SU-DHL-6 (cell line): ENCODE measurements around the gene SUSD3.
"Not testable (repeated sequence)": the region's sequence is repeated elsewhere in the genome, so short reads cannot be mapped to it uniquely, and the experiment has no call there.

Experiments
- H2AFZ ChIP-seq: fragments of 200-600 bp; sonication (generic); 2 replicates; pipeline ENCODE4 v1.6.1; 2014; ENCODE audit warnings: low read depth, mild to moderate bottlenecking, moderate library complexity, mixed read lengths, antibody characterized with exemption, low read length; ENCODE audit not compliant: severe bottlenecking
- H3F3A ChIP-seq: fragments of 200-600 bp; shearing (Covaris generic); 2 replicates; pipeline ENCODE4 v1.6.0; 2016; ENCODE audit warnings: antibody characterized with exemption, mild to moderate bottlenecking; ENCODE audit not compliant: insufficient read depth
- H3K27ac ChIP-seq: fragments of 200-600 bp; sonication (generic); 2 replicates; pipeline ENCODE4 v1.5.1; 2016; ENCODE audit warnings: low read depth, mild to moderate bottlenecking, low read length, moderate library complexity, mixed read lengths
- H3K27me3 ChIP-seq: fragments of 200-600 bp; sonication (generic), shearing (Covaris generic); 2 replicates; pipeline ENCODE4 v1.6.0; 2014; ENCODE audit warnings: mild to moderate bottlenecking, low read length
- H3K36me3 ChIP-seq: fragments of 200-600 bp; sonication (generic); 2 replicates; pipeline ENCODE4 v1.6.1; 2014; ENCODE audit warnings: mild to moderate bottlenecking, low read length, mixed read lengths
- H3K4me2 ChIP-seq: fragments of 300-600, 200-600 bp; shearing (Covaris generic), sonication (generic); 2 replicates; pipeline ENCODE4 v1.6.0; 2014; ENCODE audit warnings: low read length, low read depth, mild to moderate bottlenecking; ENCODE audit not compliant: poor library complexity, severe bottlenecking
- H3K4me3 ChIP-seq: fragments of 200-600 bp; sonication (generic); 2 replicates; pipeline ENCODE4 v1.5.1; 2014; ENCODE audit warnings: antibody characterized with exemption, low read length, mild to moderate bottlenecking, mixed read lengths; ENCODE audit not compliant: insufficient read depth, poor library complexity, severe bottlenecking
- H3K79me2 ChIP-seq: fragments of 200-600 bp; sonication (generic); 2 replicates; pipeline ENCODE4 v1.6.1; 2014; ENCODE audit warnings: mild to moderate bottlenecking, low read length, moderate library complexity; ENCODE audit not compliant: insufficient read depth
- H3K9ac ChIP-seq: fragments of 200-600 bp; sonication (generic); 2 replicates; pipeline ENCODE4 v1.7.0; 2014; ENCODE audit warnings: mild to moderate bottlenecking, low read length
- H3K9me2 ChIP-seq: fragments of 200-600 bp; sonication (generic); replicated peaks from 2 replicates; pipeline ENCODE4 v1.6.1; 2014; ENCODE audit warnings: low read length; ENCODE audit not compliant: insufficient read depth
- H3K9me3 ChIP-seq: fragments of 200-600 bp; sonication (generic); 2 replicates; pipeline ENCODE4 v1.6.1; 2014; ENCODE audit warnings: low read length, mixed read lengths; ENCODE audit not compliant: insufficient read depth
- H4K20me1 ChIP-seq: fragments of 200-600 bp; sonication (generic); 2 replicates; pipeline ENCODE4 v1.6.1; 2014; ENCODE audit warnings: low read depth, mild to moderate bottlenecking, antibody characterized with exemption, low read length, moderate library complexity, mixed read lengths
- CTCF ChIP-seq: fragments of 200-600 bp; sonication (generic); IDR thresholded peaks from one replicate; pipeline ENCODE4 v1.5.1; 2017; ENCODE audit warnings: antibody characterized with exemption, mild to moderate bottlenecking, low read length, moderate library complexity; ENCODE audit not compliant: insufficient read depth, poor library complexity, severe bottlenecking
- EZH2phosphoT487 ChIP-seq: fragments of 200-600 bp; sonication (generic), shearing (Covaris generic); conservative IDR thresholded peaks from 2 replicates; pipeline ENCODE4 v1.6.1; 2018; ENCODE audit warnings: mild to moderate bottlenecking, antibody characterized with exemption, low read length, moderate library complexity, mixed read lengths

Gene SUSD3

GRCh38 chr9:93114984-93115335 lies 56.5 kb downstream of the SUSD3 start:
- H4K20me1 ChIP-seq = no peaks in the 10 kb centered on the region
- TF ChIP-seq EZH2phosphoT487 (no peak), CTCF (no peak)
- H3K9ac ChIP-seq = no peak overlapping the region
- H3F3A ChIP-seq = no peaks in the 10 kb centered on the region
- H3K27ac ChIP-seq = no peak overlapping the region
- H3K4me3 ChIP-seq = no peak overlapping the region
- H3K4me2 ChIP-seq = no peak overlapping the region
- H3K79me2 ChIP-seq = no peaks in the 10 kb centered on the region
- no peaks in the 10 kb centered on the region for H3K27me3 ChIP-seq
- no peaks in the 10 kb centered on the region for H3K36me3 ChIP-seq
- H3K9me2 ChIP-seq = no peaks in the 10 kb centered on the region
- H2AFZ ChIP-seq = no peak overlapping the region
- H3K9me3 ChIP-seq = no peaks in the 10 kb centered on the region

- Histone ChIP-seq H3K4me2 (no peak overlapping the region), H2AFZ (no peak overlapping the region), H3F3A (no peaks in the 10 kb centered on the region), H3K4me3 (no peak overlapping the region), H4K20me1 (no peaks in the 10 kb centered on the region), H3K9me3 (no peaks in the 10 kb centered on the region), H3K9me2 (no peaks in the 10 kb centered on the region), H3K9ac (no peak overlapping the region), H3K36me3 (no peaks in the 10 kb centered on the region), H3K79me2 (no peaks in the 10 kb centered on the region), H3K27ac (no peak overlapping the region), H3K27me3 (no peaks in the 10 kb centered on the region)
- TF ChIP-seq CTCF = no peak
- TF ChIP-seq EZH2phosphoT487 = no peak
Observed at GRCh38 chr9:93115486-93116071, 57.1 kb downstream of the SUSD3 start.

DNA sequence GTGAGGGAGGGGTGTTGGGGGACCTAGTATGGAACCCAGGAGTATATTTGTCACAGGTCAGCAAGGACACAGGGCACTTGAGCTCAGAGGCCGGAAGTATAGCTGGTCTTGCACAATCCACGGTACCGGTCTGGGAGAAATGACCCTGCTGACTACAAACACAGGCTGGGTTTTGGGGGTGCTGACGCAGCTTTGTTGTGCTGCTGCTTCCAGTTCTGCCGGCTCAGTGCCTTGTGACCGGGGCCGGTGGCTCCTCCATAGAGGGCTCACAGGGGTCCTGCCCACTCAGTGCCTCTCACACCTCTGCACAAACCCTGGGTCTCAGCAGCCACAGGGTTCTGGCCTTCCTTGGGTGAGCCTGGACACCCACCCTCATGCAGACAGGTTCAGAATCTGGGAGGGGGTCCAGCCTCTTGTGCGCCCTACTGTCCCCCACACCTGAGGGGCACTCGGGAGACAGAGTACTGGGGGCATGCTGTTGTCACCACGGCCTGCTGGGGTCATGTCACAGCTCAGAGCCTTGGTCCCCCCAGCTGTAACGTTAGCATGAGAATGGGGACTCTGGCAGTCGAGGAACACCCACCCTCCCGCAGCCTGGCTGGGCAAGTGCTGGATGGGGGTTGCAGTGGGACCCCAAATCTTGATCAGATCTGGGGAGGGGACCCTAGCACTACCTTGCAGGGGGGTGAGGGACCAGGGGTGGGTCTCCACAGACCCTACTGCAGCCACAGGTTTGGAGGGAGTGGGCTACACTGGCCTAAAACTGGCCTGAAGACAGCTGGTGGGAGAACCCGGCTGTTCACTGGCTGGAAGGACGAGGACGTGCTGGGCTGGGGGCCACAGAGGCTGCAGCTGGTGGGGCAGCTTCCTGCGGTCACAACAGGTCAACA lies 57.8 kb downstream of the SUSD3 start:
- no peak for TF ChIP-seq CTCF
- TF ChIP-seq EZH2phosphoT487 = no peak
- Histone ChIP-seq H3K27me3 (no peaks in the 10 kb centered on the region), H3K4me3 (no peak overlapping the region), H3K79me2 (no peaks in the 10 kb centered on the region), H3F3A (no peaks in the 10 kb centered on the region), H3K4me2 (no peak overlapping the region), H3K9ac (no peak overlapping the region), H3K27ac (no peak overlapping the region), H3K9me3 (no peaks in the 10 kb centered on the region), H3K9me2 (no peaks in the 10 kb centered on the region), H3K36me3 (no peaks in the 10 kb centered on the region), H2AFZ (no peak overlapping the region), H4K20me1 (no peaks in the 10 kb centered on the region)

- H3K27ac ChIP-seq = not testable (repeated sequence)
Observed at GRCh38 chr9:93117521-93117920, 59.0 kb downstream of the SUSD3 start.

More at GRCh38 chr9:93117521-93117920, 59.0 kb downstream of the SUSD3 start:
- H3K79me2 ChIP-seq, H4K20me1 ChIP-seq, H3K9me2 ChIP-seq, H3K9me3 ChIP-seq, H3K9ac ChIP-seq, H3K27me3 ChIP-seq, H3K4me3 ChIP-seq, H3K36me3 ChIP-seq, H3K4me2 ChIP-seq, H3F3A ChIP-seq, H2AFZ ChIP-seq: not testable (repeated sequence)
